ENCODE results near the gene PACS2.
"Not testable (repeated sequence)": the region's sequence is repeated elsewhere in the genome, so short reads cannot be mapped to it uniquely, and the experiment has no call there.

The PACS2 gene

GRCh38 chr14:105285174-105285573 is 29.4 kb upstream of the PACS2 start:
- in situ Hi-C loops (cut with HindIII; ENCODE audit: low pct_ligation_motif_present, low sequenced_read_pairs) = no loop called here
- TF ChIP-seq CTCF (IDR thresholded peaks at IDR 0.05; ENCODE audit: low read depth, low read length, missing control alignments) = no peak
- Histone ChIP-seq H3K4me3 (ENCODE audit: low read depth, low read length) (no peak overlapping the region), H3K36me3 (replicated peaks) (no peaks in the 10 kb centered on the region), H3K27me3 (replicated peaks) (no peaks in the 10 kb centered on the region), H3K27ac (no peak overlapping the region)
- DNase-seq = no peak

GRCh38 chr14:105286759-105287144 is 27.8 kb upstream of the PACS2 start:
- H3K27me3 ChIP-seq (replicated peaks) = no peaks in the 10 kb centered on the region
- in situ Hi-C loops (cut with HindIII; ENCODE audit: low pct_ligation_motif_present, low sequenced_read_pairs) = no loop called here
- TF ChIP-seq CTCF (IDR thresholded peaks at IDR 0.05; ENCODE audit: low read depth, low read length, missing control alignments) = no peak
- DNase-seq = no peak
- H3K27ac ChIP-seq = no peak overlapping the region
- H3K4me3 ChIP-seq (ENCODE audit: low read depth, low read length) = no peak overlapping the region
- H3K36me3 ChIP-seq (replicated peaks) = no peaks in the 10 kb centered on the region

GRCh38 chr14:105287249-105288102 is 27.1 kb upstream of the PACS2 start:
- in situ Hi-C loops (cut with HindIII; ENCODE audit: low pct_ligation_motif_present, low sequenced_read_pairs) = no loop called here
- H3K27me3 ChIP-seq (replicated peaks) = no peaks in the 10 kb centered on the region
- H3K36me3 ChIP-seq (replicated peaks) = no peaks in the 10 kb centered on the region
- H3K4me3 ChIP-seq (ENCODE audit: low read depth, low read length) = no peak overlapping the region
- no peak for DNase-seq
- H3K27ac ChIP-seq = no peak overlapping the region
- TF ChIP-seq CTCF (IDR thresholded peaks at IDR 0.05; ENCODE audit: low read depth, low read length, missing control alignments) = peak; percentile 17

GRCh38 chr14:105288936-105289335 is 25.6 kb upstream of the PACS2 start:
- in situ Hi-C loops (cut with HindIII; ENCODE audit: low pct_ligation_motif_present, low sequenced_read_pairs); DNase-seq; H3K36me3 ChIP-seq (replicated peaks); H3K27me3 ChIP-seq (replicated peaks); H3K4me3 ChIP-seq (ENCODE audit: low read depth, low read length); H3K27ac ChIP-seq: not testable (repeated sequence)

- Histone ChIP-seq H3K27ac (no peak overlapping the region), H3K36me3 (replicated peaks) (no peaks in the 10 kb centered on the region), H3K4me3 (ENCODE audit: low read depth, low read length) (no peak overlapping the region), H3K27me3 (replicated peaks) (no peaks in the 10 kb centered on the region)
- no peak for DNase-seq
- in situ Hi-C loops (cut with HindIII; ENCODE audit: low pct_ligation_motif_present, low sequenced_read_pairs) = no loop called here
- TF ChIP-seq CTCF (IDR thresholded peaks at IDR 0.05; ENCODE audit: low read depth, low read length, missing control alignments) = peak; percentile 39
Measured at GRCh38 chr14:105290621-105291346, 23.8 kb upstream of the PACS2 start.

All from brain microvascular endothelial cell (primary cell).